Esophagus squamous epithelium (tissue), 5 donors: ENCODE results near the gene DEFB115. TPM values are rescaled to one million over a fixed set of nuclear protein-coding genes. Genes with fewer than 3 reads are reported as not detected.
A peak's percentile ranks its signal among the peaks of the same experiment; 100 is the strongest.
"Not testable (repeated sequence)": the region's sequence is repeated elsewhere in the genome, so short reads cannot be mapped to it uniquely, and the experiment has no call there.

Experiments used
- DNase-seq: peaks from one replicate; lab custom pipeline; 2025; lab: John Stamatoyannopoulos, UW
- H3K27ac ChIP-seq, 4 donors: fragments of 200-600 bp; sonication (generic); one replicate each; pipeline ENCODE4 v1.5.1; 2016 to 2019; ENCODE audit warnings: mild to moderate bottlenecking in 1 of 4
- H3K27me3 ChIP-seq, 4 donors: fragments of 200-600 bp; sonication (generic); 1 replicate in 3 of 4; 2 replicates in 1 of 4; pipeline versions ENCODE4 v1.5.1 to v1.6.0; 2017 to 2021; ENCODE audit warnings: antibody characterized with exemption in 1 of 4
- H3K36me3 ChIP-seq, 3 donors: fragments of 200-600 bp; sonication (generic); one replicate each; pipeline ENCODE4 v1.5.1; 2016 to 2019
- H3K4me1 ChIP-seq, 3 donors: fragments of 200-600 bp; sonication (generic); one replicate each; pipeline ENCODE4 v1.5.1; 2017 to 2019
- H3K4me3 ChIP-seq, 4 donors: fragments of 200-600 bp; sonication (generic); 1 replicate in 3 of 4; 2 replicates in 1 of 4; pipeline ENCODE4 v1.5.1; 2016 to 2019; ENCODE audit warnings: mild to moderate bottlenecking in 2 of 4, moderate library complexity in 1 of 4
- H3K9me3 ChIP-seq, 3 donors: fragments of 200-600 bp; sonication (generic); one replicate each; pipeline ENCODE4 v1.5.1; 2016 to 2019
- POLR2A ChIP-seq, 4 donors: fragments of 450-650 bp; IDR thresholded peaks; one replicate each; pipeline ENCODE4 v1.6.1; 2017; ENCODE audit warnings: antibody characterized with exemption in 4 of 4, mild to moderate bottlenecking in 4 of 4, moderate library complexity in 3 of 4
- WGBS, 2 donors: methylation state at CpG; one replicate each; pipeline ENCODE4 v1.1.5; 2018; 5-methylcytosine and 5-hydroxymethylcytosine counted together
- intact Hi-C: fragments of 100-400 bp; cut with DNase I; formaldehyde crosslinking; loops from one replicate; pipeline ENCODE4 v1.15.0; 2022
- total RNA-seq, 4 donors: library from RNA; depleted of rRNA; stranded (reverse); fragments of >200 nt; gene quantifications; one replicate each; pipeline ENCODE4 v1.1.0, GENCODE V29; 2016
- TF ChIP-seq, protein P1 (sequence below), 6 experiments: fragments of 450-650 bp in 4 of 6; fragments of 200-600 bp in 2 of 6; sonication (generic) in 2 of 6; IDR thresholded peaks; one replicate each; pipeline ENCODE4 v1.5.1; 2016 to 2019; ENCODE audit warnings: antibody characterized with exemption in 6 of 6, mild to moderate bottlenecking in 4 of 6, moderate library complexity in 4 of 6
- donor health status: DM: yes; HTN: yes; CAD: no.

Gene DEFB115
- total RNA-seq, 4 donors from 2014 or later = not detected

DNA sequence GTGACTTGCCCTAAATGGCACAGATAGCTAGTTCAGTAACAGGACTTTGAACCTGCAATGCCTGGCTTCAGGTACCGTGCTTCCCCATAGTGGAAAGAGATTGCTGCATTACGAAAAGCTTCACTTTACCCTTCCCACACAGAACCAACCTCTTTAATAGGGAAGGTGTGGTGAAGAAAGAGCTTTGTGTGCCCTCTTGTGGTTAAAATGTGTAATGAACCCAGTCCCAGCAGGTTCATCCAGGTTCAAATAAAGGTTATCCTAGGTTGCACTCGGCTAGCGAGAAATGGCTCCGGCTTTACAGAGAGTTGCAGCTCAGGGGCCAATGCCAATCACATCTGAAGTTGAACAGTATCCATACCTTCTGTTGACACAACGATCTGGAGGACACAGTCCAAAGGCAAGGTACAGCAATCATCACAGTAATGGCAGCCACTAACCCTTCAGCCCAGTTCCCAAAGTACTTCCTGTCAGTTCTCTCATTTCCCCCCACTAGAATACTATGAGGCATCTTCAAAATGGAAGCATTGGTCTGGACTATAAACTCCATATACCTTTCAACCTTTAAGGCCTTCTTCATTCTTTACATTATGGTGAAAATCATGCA, 3.0 kb downstream of the DEFB115 start:
- DNase-seq = no peak
- Histone ChIP-seq H3K27ac (no peak overlapping the region), H3K4me1 (no peaks in the 10 kb centered on the region), H3K9me3 (no peaks in the 10 kb centered on the region), H3K4me3 (no peak overlapping the region), H3K36me3 (no peaks in the 10 kb centered on the region), H3K27me3 (no peaks in the 10 kb centered on the region)
- 63 to 78% methylated on average over 6 of the region's 6 CpGs for WGBS, 2 donors
- intact Hi-C loops = no loop called here
- TF ChIP-seq, protein P1, sequence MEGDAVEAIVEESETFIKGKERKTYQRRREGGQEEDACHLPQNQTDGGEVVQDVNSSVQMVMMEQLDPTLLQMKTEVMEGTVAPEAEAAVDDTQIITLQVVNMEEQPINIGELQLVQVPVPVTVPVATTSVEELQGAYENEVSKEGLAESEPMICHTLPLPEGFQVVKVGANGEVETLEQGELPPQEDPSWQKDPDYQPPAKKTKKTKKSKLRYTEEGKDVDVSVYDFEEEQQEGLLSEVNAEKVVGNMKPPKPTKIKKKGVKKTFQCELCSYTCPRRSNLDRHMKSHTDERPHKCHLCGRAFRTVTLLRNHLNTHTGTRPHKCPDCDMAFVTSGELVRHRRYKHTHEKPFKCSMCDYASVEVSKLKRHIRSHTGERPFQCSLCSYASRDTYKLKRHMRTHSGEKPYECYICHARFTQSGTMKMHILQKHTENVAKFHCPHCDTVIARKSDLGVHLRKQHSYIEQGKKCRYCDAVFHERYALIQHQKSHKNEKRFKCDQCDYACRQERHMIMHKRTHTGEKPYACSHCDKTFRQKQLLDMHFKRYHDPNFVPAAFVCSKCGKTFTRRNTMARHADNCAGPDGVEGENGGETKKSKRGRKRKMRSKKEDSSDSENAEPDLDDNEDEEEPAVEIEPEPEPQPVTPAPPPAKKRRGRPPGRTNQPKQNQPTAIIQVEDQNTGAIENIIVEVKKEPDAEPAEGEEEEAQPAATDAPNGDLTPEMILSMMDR (IDR thresholded peaks at IDR 0.05) = peak in 2 of 6 experiments; percentile 13 to 36
- TF ChIP-seq POLR2A (IDR thresholded peaks at IDR 0.05) = no peak

DNA sequence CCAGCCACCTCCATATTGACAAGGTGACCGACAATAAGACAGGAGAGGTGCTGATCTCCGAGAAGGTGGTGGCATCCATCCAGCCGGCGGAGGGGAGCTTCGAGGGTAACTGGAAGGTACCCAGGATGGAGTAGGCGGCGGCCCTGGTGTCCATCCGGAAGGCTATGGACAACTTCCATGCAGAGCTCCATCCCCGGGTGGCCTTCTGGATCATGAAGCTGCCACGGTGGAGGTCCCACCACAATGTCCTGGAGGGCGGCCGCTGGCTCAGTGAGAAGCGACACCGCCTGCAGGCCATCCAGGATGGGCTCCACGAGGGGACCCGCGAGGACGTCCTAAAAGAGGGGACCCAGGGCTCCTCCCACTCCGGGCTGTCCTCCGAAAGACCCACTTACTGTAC, 17.0 kb downstream of the DEFB115 start:
- 64 to 85% methylated on average over 4 to 6 of the region's 20 CpGs for WGBS, 2 donors
- no peak overlapping the region for H3K27ac ChIP-seq

DNA sequence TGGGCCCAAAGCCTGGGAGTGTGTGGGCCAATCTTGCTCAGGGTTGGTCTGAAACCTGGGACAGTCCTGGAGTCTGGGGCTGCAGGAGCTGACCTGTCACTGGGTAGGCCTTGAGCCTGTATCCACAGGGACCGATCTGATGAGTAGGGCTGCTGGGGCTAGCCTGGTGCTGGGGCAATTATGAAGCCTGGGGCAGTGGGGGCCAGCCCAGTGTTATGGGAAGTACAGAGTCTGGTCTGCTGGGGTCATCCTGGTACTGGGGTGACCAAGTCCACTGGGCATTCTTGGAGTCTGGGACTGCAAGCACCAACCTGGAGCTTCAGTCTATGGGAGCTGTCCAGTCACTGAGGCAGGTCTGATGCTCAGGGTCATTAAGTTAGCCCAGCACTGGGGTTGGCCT, 20.7 kb downstream of the DEFB115 start:
- H3K27ac ChIP-seq = no peak overlapping the region
- H3K36me3 ChIP-seq = no peaks in the 10 kb centered on the region
- 78% methylated on average over 1 of the region's 1 CpG; no CpG with 5 or more reads in 1 of the 2 donors for WGBS, 2 donors
- no peak overlapping the region for H3K4me3 ChIP-seq
- intact Hi-C loops = no loop called here
- H3K9me3 ChIP-seq = peaks cover 0 to 25% (median 13%) of the 10 kb centered on the region in 3 donors
- DNase-seq = no peak
- no peaks in the 10 kb centered on the region for H3K27me3 ChIP-seq
- TF ChIP-seq, protein P1 (IDR thresholded peaks at IDR 0.05) = no peak
- no peak for TF ChIP-seq POLR2A (IDR thresholded peaks at IDR 0.05)
- H3K4me1 ChIP-seq = no peaks in the 10 kb centered on the region

More for the DNA sequence above, 17.0 kb downstream of the DEFB115 start:
- no peak for DNase-seq
- intact Hi-C loops = no loop called here
- H3K4me1 ChIP-seq = no peaks in the 10 kb centered on the region
- no peaks in the 10 kb centered on the region for H3K27me3 ChIP-seq
- no peaks in the 10 kb centered on the region for H3K36me3 ChIP-seq
- TF ChIP-seq, protein P1 (IDR thresholded peaks at IDR 0.05) = no peak
- TF ChIP-seq POLR2A (IDR thresholded peaks at IDR 0.05) = no peak
- H3K9me3 ChIP-seq = peaks cover 0 to 55% (median 27%) of the 10 kb centered on the region in 3 donors
- H3K4me3 ChIP-seq = no peak overlapping the region

DNA sequence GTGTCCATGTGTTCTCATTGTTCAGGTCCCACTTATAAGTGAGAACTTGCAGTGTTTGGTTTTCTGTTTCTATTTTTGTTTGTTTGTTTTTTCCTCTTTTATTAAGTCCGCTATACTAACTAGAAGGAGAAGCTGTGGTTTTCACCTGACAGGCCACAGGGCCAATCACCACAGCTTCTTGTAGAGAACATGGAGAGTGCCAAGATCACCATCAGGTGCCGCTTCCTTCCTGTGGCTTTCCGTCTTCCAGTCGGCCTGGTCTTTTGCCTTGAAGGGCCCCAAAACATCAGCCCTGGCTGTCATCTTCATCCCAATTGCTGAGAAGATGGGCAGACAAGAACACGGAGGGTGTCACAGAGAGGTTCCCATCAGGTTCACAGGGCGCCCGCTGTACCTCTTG, 27.5 kb downstream of the DEFB115 start:
- H3K4me1 ChIP-seq, DNase-seq, H3K27me3 ChIP-seq, H3K4me3 ChIP-seq, H3K27ac ChIP-seq, intact Hi-C loops, H3K36me3 ChIP-seq: not testable (repeated sequence)
- peaks cover 0 to 14% (median 0%) of the 10 kb centered on the region in 3 donors for H3K9me3 ChIP-seq
- 43 to 77% methylated on average over 1 to 6 of the region's 7 CpGs for WGBS, 2 donors

DNA sequence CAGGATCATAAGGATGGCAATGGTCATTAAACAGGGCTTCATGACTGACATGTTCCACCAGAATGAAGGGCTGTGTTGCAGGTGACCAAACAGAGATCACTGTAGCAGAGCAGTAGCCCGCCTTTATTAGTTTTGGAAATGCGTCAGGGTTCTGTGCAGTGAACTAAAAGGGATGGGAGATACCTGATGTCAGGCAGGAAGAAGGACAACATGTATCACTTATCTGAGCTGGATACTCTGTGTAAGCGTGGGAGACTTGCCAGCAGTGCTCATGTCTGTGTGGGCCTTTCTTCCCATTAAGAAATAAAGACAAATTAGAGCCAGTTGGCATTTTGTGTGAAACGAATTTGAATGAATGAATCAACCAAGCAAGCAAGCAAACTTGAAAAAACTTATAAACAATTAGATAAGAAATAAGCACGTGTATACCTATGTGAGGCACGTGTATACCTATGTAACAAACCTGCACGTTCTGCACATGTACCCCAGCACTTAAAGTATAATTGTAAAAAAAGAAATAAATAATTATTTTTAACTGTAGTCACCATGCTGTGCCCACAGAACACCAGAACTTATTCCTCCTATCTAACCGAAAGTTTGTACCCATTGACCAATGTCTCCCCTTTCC, 51.2 kb downstream of the DEFB115 start, which contains the start of gene DEFB116:
Gene DEFB116, minus strand, starts transcription at position 51 of the 628 bp plus-strand sequence. Its CDS starts 0 bp downstream, at position 51.
- DNase-seq = no peak
- TF ChIP-seq, protein P1 (IDR thresholded peaks at IDR 0.05) = no peak
- TF ChIP-seq POLR2A (IDR thresholded peaks at IDR 0.05) = no peak
- 48 to 49% methylated on average over 8 of the region's 8 CpGs for WGBS, 2 donors

More for the DNA sequence above, 51.2 kb downstream of the DEFB115 start, which contains the start of gene DEFB116:
- intact Hi-C loops = no loop called here
- no peak within 1 kb of the TSS for H3K4me3 ChIP-seq
- H3K4me1 ChIP-seq = no peaks in the 10 kb centered on the region
- no peaks in the 10 kb centered on the region for H3K27me3 ChIP-seq
- no peak within 1 kb of the TSS for H3K27ac ChIP-seq
- no peaks in the 10 kb centered on the region for H3K9me3 ChIP-seq
- H3K36me3 ChIP-seq = no peaks in the 10 kb centered on the region

Other genes with a start within 250 kb of the DEFB115 start
- not detected for gene DEFB116, start 50.9 kb downstream of the DEFB115 start, total RNA-seq
- not detected for gene DEFB118, start 110.9 kb downstream of the DEFB115 start, total RNA-seq
- not detected for gene DEFB119, start 132.9 kb downstream of the DEFB115 start, total RNA-seq
- gene DEFB121, start 148.6 kb downstream of the DEFB115 start, total RNA-seq = not detected
- gene DEFB123, start 183.0 kb downstream of the DEFB115 start, total RNA-seq = not detected
- not detected for gene DEFB124, start 217.5 kb downstream of the DEFB115 start, total RNA-seq
- 1 to 10 TPM in 2 of 4 donors, under 1 TPM in 1, not detected in 1; 0.18 to 4.0 (median 1.3) TPM for gene REM1, start 217.6 kb downstream of the DEFB115 start, total RNA-seq